Measurements from ENCODE around the gene ATRIP. TPM values are rescaled to one million over a fixed set of nuclear protein-coding genes. Genes with fewer than 3 reads are reported as not detected.

Gene ATRIP
- total and polyA plus RNA-seq, 2 of the 8 experiments (the other 6 are each of a cell fraction or from before 2014, with no cell fraction given): 18.5 to 20.2 TPM

DNA sequence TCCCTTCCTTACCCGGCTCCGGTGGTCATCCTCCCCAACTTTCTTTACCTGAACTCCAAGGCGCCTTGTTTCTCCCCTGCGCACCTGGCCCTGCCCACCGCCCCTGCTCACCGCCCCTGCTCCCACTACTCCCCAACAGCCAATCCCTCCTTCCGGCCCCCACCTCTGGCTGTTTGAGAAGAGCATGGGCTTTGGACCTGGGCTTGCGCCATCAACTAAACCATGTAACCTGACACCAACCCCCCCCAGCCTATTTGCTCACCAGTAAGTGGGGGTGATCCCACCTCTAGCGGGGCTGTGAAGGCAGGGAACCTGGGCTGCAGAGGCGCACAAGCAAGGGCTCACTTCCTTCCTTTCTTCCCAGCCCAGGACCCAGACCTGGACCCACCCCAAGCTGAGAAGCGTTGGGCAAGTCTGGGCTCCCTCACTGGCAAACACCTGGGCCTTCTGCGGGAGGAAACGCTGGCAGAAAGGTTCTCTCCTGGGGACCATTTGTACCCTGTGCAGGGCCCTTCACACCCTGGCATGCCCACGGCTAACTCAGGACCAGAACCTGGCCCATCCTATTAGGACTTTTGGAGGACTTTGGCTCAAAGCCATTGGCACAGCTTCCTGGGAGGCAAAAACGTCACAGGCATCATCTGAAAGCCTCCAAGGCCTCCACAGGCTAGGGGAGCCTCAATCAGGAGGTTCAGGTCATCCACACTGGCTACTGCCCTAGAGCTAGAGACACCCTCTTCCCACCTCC lies 16.4 kb upstream of the ATRIP start, which contains the start of gene PLXNB1:
PLXNB1 (minus strand) TSS at position 127 of the 748 bp plus-strand sequence. CDS start 5,475 bp downstream, outside the sequence.
- H2BK15ac ChIP-seq (ENCODE audit: low read length): peak within 1 kb of the TSS; percentile 97; the same call in 1 of the 2 replicates
- DNase-seq (ENCODE audit: low read depth in 1 of 2, low spot score in 2 of 2): peak; percentile 87 to 91
- H4K91ac ChIP-seq (replicated peaks; ENCODE audit: insufficient read length, low read length): peak within 1 kb of the TSS; percentile 71
- peaks cover 30 to 52% of the 10 kb centered on the region in 2 experiments for H3K79me2 ChIP-seq (ENCODE audit: control insufficient read depth in 1 of 2, insufficient read depth in 2 of 2, low read length in 2 of 2)
- H3K27me3 ChIP-seq (replicated peaks in 1 of 4; ENCODE audit: control insufficient read depth in 3 of 4, extremely low read depth in 1 of 4, insufficient read depth in 3 of 4, low read length in 3 of 4): no peaks in the 10 kb centered on the region
- H3K4me2 ChIP-seq (ENCODE audit: insufficient read depth in 1 of 2, low read depth in 2 of 2, low read length in 2 of 2): peak within 1 kb of the TSS; percentile 91 to 98
- peak within 1 kb of the TSS; percentile 66 to 85 (median 76) for H3K4me3 ChIP-seq (ENCODE audit: extremely low read depth in 1 of 4, insufficient read depth in 2 of 4, low read depth in 3 of 4, low read length in 4 of 4)
- H3K56ac ChIP-seq (replicated peaks; ENCODE audit: insufficient read length, low read depth, low read length): peak within 1 kb of the TSS; percentile 74
- no peak within 1 kb of the TSS for H2AFZ ChIP-seq (ENCODE audit: low read length)
- H2BK12ac ChIP-seq (ENCODE audit: low read depth, low read length): peak within 1 kb of the TSS; percentile 81; the same call in 1 of the 2 replicates
- POLR2A ChIA-PET (ENCODE audit: partially characterized antibody): interaction anchor here (0.7 to 31.5 kb wide), 17 partner anchors 8 to 271 kb away, joined by 3 to 650 read pairs (median 5); partner anchors contain the start of genes ATRIP, CCDC51, TMA7 and ZNF589
- H4K20me1 ChIP-seq (replicated peaks in 1 of 2; ENCODE audit: control insufficient read depth in 1 of 2, insufficient read depth in 2 of 2, low read length in 2 of 2): peaks cover 7 to 16% of the 10 kb centered on the region in 2 experiments
- peak within 1 kb of the TSS; percentile 91 for H2BK5ac ChIP-seq (ENCODE audit: low read depth, low read length)
- H3K23me2 ChIP-seq (ENCODE audit: low read depth, low read length): peaks cover 13% of the 10 kb centered on the region
- peak; percentile 79 for FAIRE-seq
- peak within 1 kb of the TSS; percentile 93; the same call in 1 of the 2 replicates for H2AK5ac ChIP-seq (ENCODE audit: low read depth, low read length)
- no peak within 1 kb of the TSS for H2BK120ac ChIP-seq (replicated peaks; ENCODE audit: low read depth, low read length)
- H3K23ac ChIP-seq (ENCODE audit: insufficient read length): no peak within 1 kb of the TSS
- H3K27ac ChIP-seq (ENCODE audit: low read depth, low read length): peak within 1 kb of the TSS; percentile 94
- H3K18ac ChIP-seq (ENCODE audit: extremely low read depth, low read length): peak within 1 kb of the TSS; percentile 89
- H3K4ac ChIP-seq (replicated peaks; ENCODE audit: insufficient read length, low read depth, low read length): no peak within 1 kb of the TSS
- H2BK20ac ChIP-seq (ENCODE audit: low read length): 0 out of 2 replicates have a peak within 1 kb of the TSS, but pooled peaks have one; percentile 53
- no peak within 1 kb of the TSS for H3K14ac ChIP-seq (ENCODE audit: insufficient read length)
- H3K4me1 ChIP-seq (replicated peaks in 1 of 4; ENCODE audit: control insufficient read depth in 3 of 4, insufficient read depth in 4 of 4, low read length in 3 of 4): peaks cover 7 to 34% (median 21%) of the 10 kb centered on the region in 4 experiments
- peaks cover 27% of the 10 kb centered on the region for H3K79me1 ChIP-seq (ENCODE audit: low read depth, low read length)
- no peaks in the 10 kb centered on the region for H3K9me3 ChIP-seq (ENCODE audit: insufficient read depth in 2 of 2, low read depth in 1 of 2, low read length in 1 of 2)
- no peak within 1 kb of the TSS; the same call in none of the 2 replicates for H4K8ac ChIP-seq (ENCODE audit: extremely low read depth, insufficient read depth, low read length)
- peak within 1 kb of the TSS; percentile 73 for H4K5ac ChIP-seq (ENCODE audit: insufficient read length, low read depth, low read length)
- peaks cover 4 to 26% (median 12%) of the 10 kb centered on the region in 4 experiments; a peak in 6 of 8 replicates for H3K36me3 ChIP-seq (ENCODE audit: control insufficient read depth in 2 of 4, insufficient read depth in 4 of 4, low read length in 3 of 4)
- peak within 1 kb of the TSS; percentile 63 to 98 (median 94) for H3K9ac ChIP-seq (replicated peaks in 1 of 4; ENCODE audit: extremely low read depth in 1 of 4, low read depth in 3 of 4, low read length in 3 of 4)
- CTCF ChIA-PET (ENCODE audit: partially characterized antibody): interaction anchor here (0.9 to 7.7 kb wide), 9 partner anchors 7 to 160 kb away, joined by 3 to 138 read pairs (median 5); no protein-coding TSS in a partner anchor
- 7% methylated on average over 13 of the region's 15 CpGs; no CpG with 5 or more reads in 1 of the 2 experiments for WGBS, 2 experiments (ENCODE audit: extremely low coverage in 1 of 2, insufficient coverage in 1 of 2, insufficient read length in 1 of 2, insufficient replicate concordance in 2 of 2, low coverage in 1 of 2, low lambda C conversion rate in 2 of 2, missing lambda C conversion rate in 1 of 2)
- TF ChIP-seq BACH1 (IDR thresholded peaks at IDR 0.05; ENCODE audit: low read length) (no peak), ASH2L (IDR thresholded peaks at IDR 0.05; ENCODE audit: low read length) (peak; percentile 41), MAFK (IDR thresholded peaks at IDR 0.05; ENCODE audit: low read depth, low read length) (no peak), GABPA (IDR thresholded peaks at IDR 0.05; ENCODE audit: borderline replicate concordance, insufficient read depth, low read length) (no peak), RNF2 (IDR thresholded peaks at IDR 0.05; ENCODE audit: borderline replicate concordance, low read depth, low read length, missing control alignments, poor library complexity, severe bottlenecking) (no peak), BRCA1 (IDR thresholded peaks at IDR 0.05; ENCODE audit: low read depth, low read length) (no peak), CBX5 (IDR thresholded peaks at IDR 0.05; ENCODE audit: low read depth, low read length) (no peak)
- TF ChIP-seq, protein P1, sequence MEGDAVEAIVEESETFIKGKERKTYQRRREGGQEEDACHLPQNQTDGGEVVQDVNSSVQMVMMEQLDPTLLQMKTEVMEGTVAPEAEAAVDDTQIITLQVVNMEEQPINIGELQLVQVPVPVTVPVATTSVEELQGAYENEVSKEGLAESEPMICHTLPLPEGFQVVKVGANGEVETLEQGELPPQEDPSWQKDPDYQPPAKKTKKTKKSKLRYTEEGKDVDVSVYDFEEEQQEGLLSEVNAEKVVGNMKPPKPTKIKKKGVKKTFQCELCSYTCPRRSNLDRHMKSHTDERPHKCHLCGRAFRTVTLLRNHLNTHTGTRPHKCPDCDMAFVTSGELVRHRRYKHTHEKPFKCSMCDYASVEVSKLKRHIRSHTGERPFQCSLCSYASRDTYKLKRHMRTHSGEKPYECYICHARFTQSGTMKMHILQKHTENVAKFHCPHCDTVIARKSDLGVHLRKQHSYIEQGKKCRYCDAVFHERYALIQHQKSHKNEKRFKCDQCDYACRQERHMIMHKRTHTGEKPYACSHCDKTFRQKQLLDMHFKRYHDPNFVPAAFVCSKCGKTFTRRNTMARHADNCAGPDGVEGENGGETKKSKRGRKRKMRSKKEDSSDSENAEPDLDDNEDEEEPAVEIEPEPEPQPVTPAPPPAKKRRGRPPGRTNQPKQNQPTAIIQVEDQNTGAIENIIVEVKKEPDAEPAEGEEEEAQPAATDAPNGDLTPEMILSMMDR (IDR thresholded peaks at IDR 0.05; ENCODE audit: control extremely low read depth in 1 of 3, insufficient read depth in 1 of 3, low read depth in 1 of 3, low read length in 3 of 3): no peak; a peak in 1 of 4 replicates

All from H1 (cell line).